Skeletal muscle tissue (tissue), 4 donors: ENCODE measurements around the gene ABHD12B. TPM values are rescaled to one million over a fixed set of nuclear protein-coding genes. Genes with fewer than 3 reads are reported as not detected.
A peak's percentile ranks its signal among the peaks of the same experiment; 100 is the strongest.

ENCODE experiments used
- H3K27ac ChIP-seq: one replicate; pipeline ENCODE4 v1.7.0; 2013; ENCODE audit warnings: mild to moderate bottlenecking, low read depth, low read length, inconsistent platforms
- H3K27me3 ChIP-seq, 3 donors: one replicate each; pipeline ENCODE4 v1.7.0; 2013; ENCODE audit warnings: low read length in 3 of 3; ENCODE audit not compliant: control insufficient read depth in 3 of 3, insufficient read depth in 3 of 3
- H3K36me3 ChIP-seq, 3 donors: one replicate each; pipeline ENCODE4 v1.7.0; 2013; ENCODE audit warnings: low read length in 3 of 3; ENCODE audit not compliant: control insufficient read depth in 3 of 3, insufficient read depth in 3 of 3
- H3K4me1 ChIP-seq, 3 donors: one replicate each; pipeline ENCODE4 v1.7.0; 2013; ENCODE audit warnings: low read length in 3 of 3, mild to moderate bottlenecking in 3 of 3; ENCODE audit not compliant: control insufficient read depth in 3 of 3, insufficient read depth in 3 of 3
- H3K4me3 ChIP-seq, 3 donors: one replicate each; pipeline ENCODE4 v1.7.0; 2013; ENCODE audit warnings: low read length in 3 of 3
- H3K9ac ChIP-seq, 3 donors: one replicate each; pipeline ENCODE4 v1.7.0; 2013; ENCODE audit warnings: low read length in 3 of 3, mild to moderate bottlenecking in 3 of 3, moderate library complexity in 2 of 3, low read depth in 1 of 3
- H3K9me3 ChIP-seq, 3 donors: one replicate each; pipeline ENCODE4 v1.7.0; 2013; ENCODE audit warnings: low read length in 3 of 3; ENCODE audit not compliant: control insufficient read depth in 3 of 3
- total RNA-seq: library from RNA; depleted of rRNA; stranded (reverse); fragments of >200 nt; gene quantifications from one replicate; pipeline ENCODE4 v1.2.3, GENCODE V29; 2014
- donor health status: Osteomylitis.

The ABHD12B gene
- total RNA-seq, 1 donor from 2014 or later = not detected

GRCh38 chr14:50860478-50861086 lies 11.3 kb upstream of the ABHD12B start:
- H3K9me3 ChIP-seq = no peaks in the 10 kb centered on the region
- H3K27me3 ChIP-seq = no peaks in the 10 kb centered on the region
- H3K4me3 ChIP-seq = peak overlapping the region; percentile 82 to 85 (median 84)
- H3K27ac ChIP-seq = peak overlapping the region; percentile 76
- peak overlapping the region; percentile 71 to 77 (median 72) for H3K9ac ChIP-seq
- H3K4me1 ChIP-seq = peaks cover 9 to 14% (median 10%) of the 10 kb centered on the region in 3 donors
- H3K36me3 ChIP-seq = no peaks in the 10 kb centered on the region

- H3K36me3 ChIP-seq = no peaks in the 10 kb centered on the region
- H3K9me3 ChIP-seq = no peaks in the 10 kb centered on the region
- no peak overlapping the region for H3K9ac ChIP-seq
These were observed 9.8 kb upstream of the ABHD12B start for GRCh38 chr14:50862036-50862570.

GRCh38 chr14:50864237-50864636 lies 7.6 kb upstream of the ABHD12B start:
- no peak overlapping the region for H3K4me3 ChIP-seq
- H3K36me3 ChIP-seq = no peaks in the 10 kb centered on the region
- peaks cover 7 to 8% (median 7%) of the 10 kb centered on the region in 3 donors for H3K4me1 ChIP-seq
- H3K27ac ChIP-seq = no peak overlapping the region
- no peaks in the 10 kb centered on the region for H3K9me3 ChIP-seq
- H3K27me3 ChIP-seq = no peaks in the 10 kb centered on the region
- H3K9ac ChIP-seq = no peak overlapping the region

More at GRCh38 chr14:50862036-50862570, 9.8 kb upstream of the ABHD12B start:
- no peak overlapping the region for H3K27ac ChIP-seq
- peaks cover 9 to 10% (median 9%) of the 10 kb centered on the region in 3 donors for H3K4me1 ChIP-seq
- no peak overlapping the region for H3K4me3 ChIP-seq
- no peaks in the 10 kb centered on the region for H3K27me3 ChIP-seq

GRCh38 chr14:50864946-50865345 lies 6.9 kb upstream of the ABHD12B start:
- no peak overlapping the region for H3K4me3 ChIP-seq
- peaks cover 3 to 5% (median 3%) of the 10 kb centered on the region in 3 donors for H3K4me1 ChIP-seq

GRCh38 chr14:50865391-50866076 lies 6.3 kb upstream of the ABHD12B start:
- Histone ChIP-seq H3K4me3 (no peak overlapping the region), H3K27me3 (peaks cover 4 to 6% (median 5%) of the 10 kb centered on the region in 3 donors), H3K27ac (no peak overlapping the region), H3K4me1 (peaks cover 0 to 2% (median 0%) of the 10 kb centered on the region in 3 donors), H3K9me3 (no peaks in the 10 kb centered on the region), H3K9ac (no peak overlapping the region), H3K36me3 (no peaks in the 10 kb centered on the region)

More at GRCh38 chr14:50864946-50865345, 6.9 kb upstream of the ABHD12B start:
- H3K9ac ChIP-seq = no peak overlapping the region
- peaks cover 0 to under 1% (median 0%) of the 10 kb centered on the region in 3 donors for H3K27me3 ChIP-seq
- no peak overlapping the region for H3K27ac ChIP-seq
- H3K36me3 ChIP-seq = no peaks in the 10 kb centered on the region
- no peaks in the 10 kb centered on the region for H3K9me3 ChIP-seq

GRCh38 chr14:50871228-50871627 lies 625 bp upstream of the ABHD12B start:
- H3K36me3 ChIP-seq = no peaks in the 10 kb centered on the region
- no peak overlapping the region for H3K9ac ChIP-seq
- no peak overlapping the region for H3K4me3 ChIP-seq
- no peak overlapping the region for H3K27ac ChIP-seq
- H3K9me3 ChIP-seq = no peaks in the 10 kb centered on the region
- H3K4me1 ChIP-seq = no peaks in the 10 kb centered on the region
- peaks cover 25 to 33% (median 26%) of the 10 kb centered on the region in 3 donors for H3K27me3 ChIP-seq

- Histone ChIP-seq H3K36me3 (no peaks in the 10 kb centered on the region), H3K4me1 (no peaks in the 10 kb centered on the region), H3K9ac (no peak overlapping the region), H3K4me3 (no peak overlapping the region), H3K27ac (no peak overlapping the region), H3K9me3 (no peaks in the 10 kb centered on the region), H3K27me3 (peaks cover 26 to 36% (median 30%) of the 10 kb centered on the region in 3 donors)
These were observed 2.9 kb downstream of the ABHD12B start for GRCh38 chr14:50874757-50875156.

GRCh38 chr14:50875359-50876070 lies 3.7 kb downstream of the ABHD12B start:
- Histone ChIP-seq H3K27me3 (peaks cover 22 to 30% (median 26%) of the 10 kb centered on the region in 3 donors), H3K36me3 (no peaks in the 10 kb centered on the region), H3K9me3 (no peaks in the 10 kb centered on the region), H3K4me3 (no peak overlapping the region), H3K27ac (no peak overlapping the region), H3K9ac (no peak overlapping the region), H3K4me1 (no peaks in the 10 kb centered on the region)

GRCh38 chr14:50882932-50883826 lies 11.3 kb downstream of the ABHD12B start:
- Histone ChIP-seq H3K4me1 (no peaks in the 10 kb centered on the region), H3K27me3 (no peaks in the 10 kb centered on the region), H3K9me3 (no peaks in the 10 kb centered on the region), H3K4me3 (no peak overlapping the region), H3K36me3 (no peaks in the 10 kb centered on the region), H3K9ac (no peak overlapping the region), H3K27ac (no peak overlapping the region)
